ENCODE results near the gene ABHD14A.

DNA sequence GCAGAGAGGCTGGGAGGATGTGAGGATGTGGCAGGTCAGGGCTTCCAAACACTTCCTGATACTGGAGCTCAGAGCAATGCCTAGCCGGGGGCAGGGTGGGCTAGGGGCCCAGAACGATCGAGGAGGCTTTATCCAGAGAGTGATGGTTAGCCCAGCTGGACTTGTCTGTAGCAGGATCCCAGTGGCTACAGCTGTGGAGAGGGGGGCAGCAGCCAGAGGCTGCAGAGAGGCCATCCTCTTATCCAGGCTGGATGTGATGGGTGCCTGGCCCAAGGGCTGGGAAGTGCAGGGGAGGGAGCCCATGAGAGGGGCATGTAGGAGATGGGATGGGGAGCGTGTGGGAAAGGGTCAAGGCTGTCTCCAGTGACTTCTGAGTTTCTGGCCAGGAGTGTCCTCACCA, 28.1 kb upstream of the ABHD14A start:
- no peak for TF ChIP-seq EZH2 (IDR thresholded peaks at IDR 0.05)
- no peak for TF ChIP-seq POLR2AphosphoS5 (IDR thresholded peaks at IDR 0.05; ENCODE audit: borderline replicate concordance, low read depth, low read length)
- no peak for TF ChIP-seq FOXP2 (optimal IDR thresholded peaks at IDR 0.05; ENCODE audit: control extremely low read depth, extremely low read length, insufficient read depth)

Measured in SK-N-MC (cell line).